Measurements from ENCODE around the gene CRB1.

The CRB1 gene

DNA sequence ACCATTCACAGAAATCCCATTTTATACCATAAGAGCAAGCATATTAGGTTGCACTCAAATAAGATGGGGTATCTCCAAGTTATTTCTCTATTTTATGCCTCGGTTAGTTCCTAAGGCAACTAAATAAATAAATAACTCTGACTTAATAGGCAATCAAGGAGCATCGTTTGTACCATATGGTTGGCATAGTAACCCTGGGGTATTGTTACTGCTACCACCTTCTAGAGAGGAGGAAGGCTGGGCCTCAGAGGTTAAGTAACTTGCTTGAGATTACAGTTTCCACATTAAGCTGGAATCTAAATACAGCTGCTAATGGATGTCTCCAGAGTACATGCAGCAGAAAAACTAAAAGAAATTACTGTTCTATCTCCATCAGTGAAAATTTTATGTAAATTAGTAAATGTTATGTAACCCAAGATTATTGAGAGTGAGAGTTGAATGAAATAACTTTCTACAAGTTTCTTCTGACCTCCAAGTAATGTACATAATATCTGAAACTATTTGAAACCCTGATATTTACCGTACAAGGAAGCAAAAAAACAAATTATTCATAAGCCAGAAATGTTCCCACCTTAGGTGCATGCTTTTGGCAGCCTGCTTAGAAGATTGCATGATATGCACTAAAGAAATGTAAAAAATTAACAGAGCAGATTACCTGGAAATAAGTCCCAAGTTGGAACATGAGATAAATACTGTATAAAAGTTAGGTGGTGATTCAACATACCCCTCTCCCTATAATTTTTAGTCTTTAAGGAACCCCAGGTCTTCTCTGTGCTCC, 127.0 kb downstream of the CRB1 start:
- H3K4me1 ChIP-seq (ENCODE audit: control insufficient read depth, insufficient read depth, low read length), result peaks cover 6% of the 10 kb centered on the region; the same call in 1 of the 2 replicates
- no peak overlapping the region for H3K27ac ChIP-seq (ENCODE audit: extremely low read depth, low read depth, low read length)
- no peak overlapping the region for H3K4me3 ChIP-seq (ENCODE audit: low read depth, low read length)
- POLR2A ChIA-PET, result no interaction called here
- CTCF ChIA-PET, result no interaction called here
- H3K9me3 ChIP-seq (ENCODE audit: control insufficient read depth, insufficient read depth, low read depth, low read length), result no peaks in the 10 kb centered on the region
- TF ChIP-seq ZNF580 (tag by site-specific recombination; IDR thresholded peaks at IDR 0.05) (no peak), YY2 (tag by site-specific recombination; IDR thresholded peaks at IDR 0.05) (no peak), GLI2 (tag by site-specific recombination; IDR thresholded peaks at IDR 0.05; ENCODE audit: borderline replicate concordance, low read depth) (no peak), ZNF266 (tag by site-specific recombination; IDR thresholded peaks at IDR 0.05; ENCODE audit: low read depth) (no peak), ZNF654 (tag by site-specific recombination; IDR thresholded peaks at IDR 0.05; ENCODE audit: low read depth) (no peak), MYNN (tag by site-specific recombination; IDR thresholded peaks at IDR 0.05; ENCODE audit: borderline replicate concordance) (no peak), ZBTB8A (tag by site-specific recombination; IDR thresholded peaks at IDR 0.05) (no peak), ZNF704 (tag by site-specific recombination; IDR thresholded peaks at IDR 0.05) (no peak), ZNF335 (tag by site-specific recombination; conservative IDR thresholded peaks at IDR 0.05) (no peak), ZNF530 (tag by site-specific recombination; IDR thresholded peaks at IDR 0.05; ENCODE audit: low read depth) (no peak), BCL6B (tag by site-specific recombination; IDR thresholded peaks at IDR 0.05) (no peak), MZF1 (tag by site-specific recombination; IDR thresholded peaks at IDR 0.05; ENCODE audit: borderline replicate concordance) (no peak), ZNF324 (tag by site-specific recombination; IDR thresholded peaks at IDR 0.05) (no peak), ZNF16 (tag by site-specific recombination; IDR thresholded peaks at IDR 0.05; ENCODE audit: low read depth) (no peak), ZNF571 (tag by site-specific recombination; IDR thresholded peaks at IDR 0.05) (no peak)
- TF ChIP-seq, protein P1, sequence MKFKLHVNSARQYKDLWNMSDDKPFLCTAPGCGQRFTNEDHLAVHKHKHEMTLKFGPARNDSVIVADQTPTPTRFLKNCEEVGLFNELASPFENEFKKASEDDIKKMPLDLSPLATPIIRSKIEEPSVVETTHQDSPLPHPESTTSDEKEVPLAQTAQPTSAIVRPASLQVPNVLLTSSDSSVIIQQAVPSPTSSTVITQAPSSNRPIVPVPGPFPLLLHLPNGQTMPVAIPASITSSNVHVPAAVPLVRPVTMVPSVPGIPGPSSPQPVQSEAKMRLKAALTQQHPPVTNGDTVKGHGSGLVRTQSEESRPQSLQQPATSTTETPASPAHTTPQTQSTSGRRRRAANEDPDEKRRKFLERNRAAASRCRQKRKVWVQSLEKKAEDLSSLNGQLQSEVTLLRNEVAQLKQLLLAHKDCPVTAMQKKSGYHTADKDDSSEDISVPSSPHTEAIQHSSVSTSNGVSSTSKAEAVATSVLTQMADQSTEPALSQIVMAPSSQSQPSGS (tag by site-specific recombination; IDR thresholded peaks at IDR 0.05; ENCODE audit: low read depth), result no peak
- TF ChIP-seq, protein P2, sequence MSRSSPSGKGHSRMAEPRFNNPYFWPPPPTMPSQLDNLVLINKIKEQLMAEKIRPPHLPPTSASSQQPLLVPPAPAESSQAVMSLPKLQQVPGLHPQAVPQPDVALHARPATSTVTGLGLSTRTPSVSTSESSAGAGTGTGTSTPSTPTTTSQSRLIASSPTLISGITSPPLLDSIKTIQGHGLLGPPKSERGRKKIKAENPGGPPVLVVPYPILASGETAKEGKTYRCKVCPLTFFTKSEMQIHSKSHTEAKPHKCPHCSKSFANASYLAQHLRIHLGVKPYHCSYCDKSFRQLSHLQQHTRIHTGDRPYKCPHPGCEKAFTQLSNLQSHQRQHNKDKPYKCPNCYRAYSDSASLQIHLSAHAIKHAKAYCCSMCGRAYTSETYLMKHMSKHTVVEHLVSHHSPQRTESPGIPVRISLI (tag by site-specific recombination; IDR thresholded peaks at IDR 0.05), result no peak
- TF ChIP-seq, protein P3, sequence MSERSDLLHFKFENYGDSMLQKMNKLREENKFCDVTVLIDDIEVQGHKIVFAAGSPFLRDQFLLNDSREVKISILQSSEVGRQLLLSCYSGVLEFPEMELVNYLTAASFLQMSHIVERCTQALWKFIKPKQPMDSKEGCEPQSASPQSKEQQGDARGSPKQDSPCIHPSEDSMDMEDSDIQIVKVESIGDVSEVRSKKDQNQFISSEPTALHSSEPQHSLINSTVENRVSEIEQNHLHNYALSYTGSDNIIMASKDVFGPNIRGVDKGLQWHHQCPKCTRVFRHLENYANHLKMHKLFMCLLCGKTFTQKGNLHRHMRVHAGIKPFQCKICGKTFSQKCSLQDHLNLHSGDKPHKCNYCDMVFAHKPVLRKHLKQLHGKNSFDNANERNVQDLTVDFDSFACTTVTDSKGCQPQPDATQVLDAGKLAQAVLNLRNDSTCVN (tag by site-specific recombination; optimal IDR thresholded peaks at IDR 0.05), result no peak
- TF ChIP-seq, protein P4, sequence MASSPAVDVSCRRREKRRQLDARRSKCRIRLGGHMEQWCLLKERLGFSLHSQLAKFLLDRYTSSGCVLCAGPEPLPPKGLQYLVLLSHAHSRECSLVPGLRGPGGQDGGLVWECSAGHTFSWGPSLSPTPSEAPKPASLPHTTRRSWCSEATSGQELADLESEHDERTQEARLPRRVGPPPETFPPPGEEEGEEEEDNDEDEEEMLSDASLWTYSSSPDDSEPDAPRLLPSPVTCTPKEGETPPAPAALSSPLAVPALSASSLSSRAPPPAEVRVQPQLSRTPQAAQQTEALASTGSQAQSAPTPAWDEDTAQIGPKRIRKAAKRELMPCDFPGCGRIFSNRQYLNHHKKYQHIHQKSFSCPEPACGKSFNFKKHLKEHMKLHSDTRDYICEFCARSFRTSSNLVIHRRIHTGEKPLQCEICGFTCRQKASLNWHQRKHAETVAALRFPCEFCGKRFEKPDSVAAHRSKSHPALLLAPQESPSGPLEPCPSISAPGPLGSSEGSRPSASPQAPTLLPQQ (tag by site-specific recombination; IDR thresholded peaks at IDR 0.05), result no peak
- no peaks in the 10 kb centered on the region for H3K36me3 ChIP-seq (ENCODE audit: control insufficient read depth in 2 of 2, insufficient read depth in 1 of 2, low read length in 2 of 2)
